ENCODE measurements around the gene MARCHF10.

Gene MARCHF10

DNA sequence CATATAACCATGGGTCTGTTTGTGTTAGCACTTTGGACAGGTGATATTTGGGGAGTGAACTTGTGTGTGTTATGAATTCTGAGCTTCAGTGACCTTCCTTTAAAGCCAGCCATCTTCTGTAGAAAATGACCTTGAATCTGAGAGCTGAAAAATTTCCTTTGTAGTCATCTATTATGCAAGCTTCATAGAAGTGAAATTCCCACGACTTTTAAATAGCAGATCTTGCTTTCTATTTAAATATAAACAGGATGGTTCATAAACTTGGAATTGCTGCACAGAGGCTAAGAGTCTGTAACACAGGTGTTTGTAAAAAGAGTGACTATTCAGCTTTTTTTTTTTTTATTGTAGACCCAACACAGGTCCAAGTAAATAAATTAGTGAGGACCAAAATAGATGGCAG is 85.5 kb downstream of the MARCHF10 start:
- Histone ChIP-seq H3K27me3 (ENCODE audit: control insufficient read depth, insufficient read depth, low read length, poor library complexity, severe bottlenecking) (no peaks in the 10 kb centered on the region), H3K4me1 (ENCODE audit: control insufficient read depth, insufficient read depth, low read length) (peaks cover 6% of the 10 kb centered on the region), H3K4me3 (ENCODE audit: insufficient read depth, low read depth, low read length) (no peak overlapping the region), H3K27ac (ENCODE audit: insufficient read depth, low read depth, low read length, poor library complexity, severe bottlenecking) (no peak overlapping the region), H3K9me3 (ENCODE audit: control insufficient read depth, low read length) (no peaks in the 10 kb centered on the region), H3K36me3 (ENCODE audit: control insufficient read depth, insufficient read depth, low read length) (no peaks in the 10 kb centered on the region)
- 100% methylated on average over 1 of the region's 1 CpG for WGBS, 2 experiments

- Histone ChIP-seq H3K36me3 (ENCODE audit: control insufficient read depth, insufficient read depth, low read length) (no peaks in the 10 kb centered on the region), H3K4me1 (ENCODE audit: control insufficient read depth, insufficient read depth, low read length) (peaks cover 6% of the 10 kb centered on the region), H3K27ac (ENCODE audit: insufficient read depth, low read depth, low read length, poor library complexity, severe bottlenecking) (no peak overlapping the region), H3K4me3 (ENCODE audit: insufficient read depth, low read depth, low read length) (no peak overlapping the region), H3K27me3 (ENCODE audit: control insufficient read depth, insufficient read depth, low read length, poor library complexity, severe bottlenecking) (no peaks in the 10 kb centered on the region), H3K9me3 (ENCODE audit: control insufficient read depth, low read length) (no peaks in the 10 kb centered on the region)
- 92 to 99% methylated on average over 3 of the region's 3 CpGs for WGBS, 2 experiments
These were observed 87.8 kb downstream of the MARCHF10 start for GRCh38 chr17:62720126-62720850.

DNA sequence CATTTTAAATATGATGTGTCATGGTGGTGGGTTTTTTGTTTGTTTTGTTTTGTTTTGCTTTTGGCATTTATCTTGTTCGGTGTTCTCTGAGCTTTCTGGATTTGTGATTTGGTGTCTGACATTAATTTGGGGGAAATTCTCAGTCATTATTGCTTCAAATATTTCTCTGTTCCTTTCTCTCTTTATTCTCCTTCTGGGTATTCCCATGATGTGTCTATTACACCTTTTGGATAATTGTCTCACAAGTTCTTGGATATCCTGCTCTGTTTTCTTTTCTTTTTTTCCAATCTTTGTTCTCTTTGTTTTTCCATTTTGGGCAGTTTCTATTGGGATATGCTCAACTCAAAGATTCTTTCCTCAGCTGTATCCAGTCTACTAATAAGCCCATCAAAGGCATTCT is 88.5 kb downstream of the MARCHF10 start:
- WGBS, 2 experiments = 100% methylated on average over 1 of the region's 1 CpG; no CpG with 5 or more reads in 1 of the 2 experiments
- H3K27ac ChIP-seq (ENCODE audit: insufficient read depth, low read depth, low read length, poor library complexity, severe bottlenecking) = no peak overlapping the region

GRCh38 chr17:62718429-62718828 is 89.7 kb downstream of the MARCHF10 start:
- H3K4me1 ChIP-seq (ENCODE audit: control insufficient read depth, insufficient read depth, low read length) = no peaks in the 10 kb centered on the region
- H3K27ac ChIP-seq (ENCODE audit: insufficient read depth, low read depth, low read length, poor library complexity, severe bottlenecking) = no peak overlapping the region
- no peaks in the 10 kb centered on the region for H3K27me3 ChIP-seq (ENCODE audit: control insufficient read depth, insufficient read depth, low read length, poor library complexity, severe bottlenecking)
- H3K36me3 ChIP-seq (ENCODE audit: control insufficient read depth, insufficient read depth, low read length) = no peaks in the 10 kb centered on the region
- no peak overlapping the region for H3K4me3 ChIP-seq (ENCODE audit: insufficient read depth, low read depth, low read length)
- 95% methylated on average over 11 of the region's 11 CpGs for WGBS, 2 experiments
- no peaks in the 10 kb centered on the region for H3K9me3 ChIP-seq (ENCODE audit: control insufficient read depth, low read length)

More for the DNA sequence above, 88.5 kb downstream of the MARCHF10 start:
- Histone ChIP-seq H3K9me3 (ENCODE audit: control insufficient read depth, low read length) (no peaks in the 10 kb centered on the region), H3K27me3 (ENCODE audit: control insufficient read depth, insufficient read depth, low read length, poor library complexity, severe bottlenecking) (no peaks in the 10 kb centered on the region), H3K4me1 (ENCODE audit: control insufficient read depth, insufficient read depth, low read length) (peaks cover 6% of the 10 kb centered on the region), H3K36me3 (ENCODE audit: control insufficient read depth, insufficient read depth, low read length) (no peaks in the 10 kb centered on the region), H3K4me3 (ENCODE audit: insufficient read depth, low read depth, low read length) (no peak overlapping the region)

DNA sequence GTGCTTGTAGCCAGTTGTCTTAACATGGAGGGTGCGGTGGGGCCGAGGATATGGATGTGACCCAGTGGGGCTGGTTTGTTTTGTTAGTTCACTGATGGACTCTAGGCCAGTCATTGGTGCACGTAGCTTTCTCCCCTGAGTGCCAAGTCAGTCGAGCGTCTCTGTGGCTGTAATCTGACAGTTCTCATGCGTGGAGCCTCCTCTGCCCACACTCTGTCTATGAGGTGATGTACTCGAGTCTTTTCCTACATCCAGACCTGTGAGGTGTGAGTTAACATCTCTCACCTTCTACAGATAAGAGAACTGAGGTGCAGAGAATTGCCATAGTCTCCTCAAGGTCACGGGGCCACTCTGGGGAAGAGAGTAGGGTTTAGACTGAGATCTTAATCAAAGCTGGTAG is 90.2 kb downstream of the MARCHF10 start:
- 94 to 96% methylated on average over 8 of the region's 8 CpGs for WGBS, 2 experiments
- Histone ChIP-seq H3K36me3 (ENCODE audit: control insufficient read depth, insufficient read depth, low read length) (no peaks in the 10 kb centered on the region), H3K4me1 (ENCODE audit: control insufficient read depth, insufficient read depth, low read length) (no peaks in the 10 kb centered on the region), H3K9me3 (ENCODE audit: control insufficient read depth, low read length) (no peaks in the 10 kb centered on the region), H3K27ac (ENCODE audit: insufficient read depth, low read depth, low read length, poor library complexity, severe bottlenecking) (no peak overlapping the region), H3K4me3 (ENCODE audit: insufficient read depth, low read depth, low read length) (no peak overlapping the region), H3K27me3 (ENCODE audit: control insufficient read depth, insufficient read depth, low read length, poor library complexity, severe bottlenecking) (no peaks in the 10 kb centered on the region)

GRCh38 chr17:62717589-62717855 is 90.6 kb downstream of the MARCHF10 start:
- no peaks in the 10 kb centered on the region for H3K4me1 ChIP-seq (ENCODE audit: control insufficient read depth, insufficient read depth, low read length)
- H3K9me3 ChIP-seq (ENCODE audit: control insufficient read depth, low read length) = no peaks in the 10 kb centered on the region
- no peak overlapping the region for H3K4me3 ChIP-seq (ENCODE audit: insufficient read depth, low read depth, low read length)
- 93 to 96% methylated on average over 6 of the region's 6 CpGs for WGBS, 2 experiments
- no peak overlapping the region for H3K27ac ChIP-seq (ENCODE audit: insufficient read depth, low read depth, low read length, poor library complexity, severe bottlenecking)
- H3K27me3 ChIP-seq (ENCODE audit: control insufficient read depth, insufficient read depth, low read length, poor library complexity, severe bottlenecking) = no peaks in the 10 kb centered on the region
- no peaks in the 10 kb centered on the region for H3K36me3 ChIP-seq (ENCODE audit: control insufficient read depth, insufficient read depth, low read length)

DNA sequence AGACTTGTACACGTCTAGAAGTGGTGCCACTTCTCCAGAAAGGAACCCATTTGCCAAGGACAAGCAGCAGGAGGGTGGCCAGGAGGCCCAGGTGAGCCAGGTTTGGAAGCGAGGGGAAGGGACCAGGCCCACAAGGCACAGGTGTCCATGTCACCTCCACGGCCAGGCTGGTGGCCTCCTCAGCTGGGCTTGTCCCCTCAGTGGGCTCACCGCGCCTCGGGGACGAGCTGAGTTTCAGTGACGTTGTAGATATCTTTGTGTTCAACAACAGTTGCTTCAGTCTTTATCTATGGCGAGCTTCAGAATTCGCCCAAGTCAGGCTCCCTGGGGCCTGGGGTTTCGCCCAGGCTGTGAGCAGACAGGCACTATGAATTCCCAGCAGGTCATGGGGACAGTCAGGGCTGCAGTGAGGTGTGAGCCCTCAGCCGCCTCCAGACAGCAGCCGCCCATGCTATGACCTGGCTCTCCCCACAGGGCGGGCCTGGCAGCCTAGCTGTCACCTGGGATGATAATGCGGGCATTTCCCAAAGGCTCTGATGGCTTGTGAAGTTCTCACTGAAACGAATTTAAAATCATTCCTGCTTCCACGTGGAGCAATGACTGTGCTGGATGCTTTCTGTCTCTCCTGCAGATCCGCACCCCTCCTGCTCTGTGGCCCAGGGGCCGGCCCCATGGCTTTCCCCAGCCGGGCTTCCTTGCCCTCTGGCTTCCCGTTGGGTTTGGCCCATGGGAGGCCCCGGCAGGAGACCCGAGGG is 91.1 kb downstream of the MARCHF10 start:
- Histone ChIP-seq H3K4me1 (ENCODE audit: control insufficient read depth, insufficient read depth, low read length) (no peaks in the 10 kb centered on the region), H3K4me3 (ENCODE audit: insufficient read depth, low read depth, low read length) (no peak overlapping the region), H3K27ac (ENCODE audit: insufficient read depth, low read depth, low read length, poor library complexity, severe bottlenecking) (no peak overlapping the region), H3K9me3 (ENCODE audit: control insufficient read depth, low read length) (no peaks in the 10 kb centered on the region), H3K27me3 (ENCODE audit: control insufficient read depth, insufficient read depth, low read length, poor library complexity, severe bottlenecking) (peaks cover under 1% of the 10 kb centered on the region), H3K36me3 (ENCODE audit: control insufficient read depth, insufficient read depth, low read length) (no peaks in the 10 kb centered on the region)
- 90 to 91% methylated on average over 23 of the region's 23 CpGs for WGBS, 2 experiments

DNA sequence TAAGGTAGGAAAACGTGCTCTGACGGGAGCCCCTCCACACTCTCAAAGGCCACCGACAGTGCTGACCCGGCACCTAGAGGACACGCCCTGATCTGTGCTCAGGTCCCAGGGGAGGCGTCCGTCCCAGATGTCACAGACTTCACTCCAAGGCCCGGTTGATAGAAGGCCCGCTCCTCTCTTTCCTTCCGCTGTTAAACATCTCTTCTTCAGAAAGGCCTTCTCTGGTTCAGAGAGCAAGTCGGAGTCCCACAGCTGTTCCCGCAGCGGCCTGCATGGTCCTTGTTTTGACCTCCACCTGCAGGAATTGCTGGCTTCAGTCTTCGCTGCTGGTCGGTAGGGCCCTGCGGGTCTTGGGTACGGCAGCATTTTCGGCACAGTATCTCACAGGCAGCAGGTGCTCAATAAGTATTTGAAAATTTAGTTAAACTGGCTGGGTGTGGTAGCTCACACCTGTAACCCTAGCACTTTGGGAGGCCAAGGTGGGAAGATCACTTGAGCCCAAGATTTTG is 92.2 kb downstream of the MARCHF10 start:
- Histone ChIP-seq H3K4me3 (ENCODE audit: insufficient read depth, low read depth, low read length) (no peak overlapping the region), H3K9me3 (ENCODE audit: control insufficient read depth, low read length) (no peaks in the 10 kb centered on the region), H3K27me3 (ENCODE audit: control insufficient read depth, insufficient read depth, low read length, poor library complexity, severe bottlenecking) (peaks cover 5% of the 10 kb centered on the region), H3K4me1 (ENCODE audit: control insufficient read depth, insufficient read depth, low read length) (no peaks in the 10 kb centered on the region), H3K36me3 (ENCODE audit: control insufficient read depth, insufficient read depth, low read length) (no peaks in the 10 kb centered on the region), H3K27ac (ENCODE audit: insufficient read depth, low read depth, low read length, poor library complexity, severe bottlenecking) (no peak overlapping the region)
- WGBS, 2 experiments = 95 to 96% methylated on average over 18 of the region's 18 CpGs

DNA sequence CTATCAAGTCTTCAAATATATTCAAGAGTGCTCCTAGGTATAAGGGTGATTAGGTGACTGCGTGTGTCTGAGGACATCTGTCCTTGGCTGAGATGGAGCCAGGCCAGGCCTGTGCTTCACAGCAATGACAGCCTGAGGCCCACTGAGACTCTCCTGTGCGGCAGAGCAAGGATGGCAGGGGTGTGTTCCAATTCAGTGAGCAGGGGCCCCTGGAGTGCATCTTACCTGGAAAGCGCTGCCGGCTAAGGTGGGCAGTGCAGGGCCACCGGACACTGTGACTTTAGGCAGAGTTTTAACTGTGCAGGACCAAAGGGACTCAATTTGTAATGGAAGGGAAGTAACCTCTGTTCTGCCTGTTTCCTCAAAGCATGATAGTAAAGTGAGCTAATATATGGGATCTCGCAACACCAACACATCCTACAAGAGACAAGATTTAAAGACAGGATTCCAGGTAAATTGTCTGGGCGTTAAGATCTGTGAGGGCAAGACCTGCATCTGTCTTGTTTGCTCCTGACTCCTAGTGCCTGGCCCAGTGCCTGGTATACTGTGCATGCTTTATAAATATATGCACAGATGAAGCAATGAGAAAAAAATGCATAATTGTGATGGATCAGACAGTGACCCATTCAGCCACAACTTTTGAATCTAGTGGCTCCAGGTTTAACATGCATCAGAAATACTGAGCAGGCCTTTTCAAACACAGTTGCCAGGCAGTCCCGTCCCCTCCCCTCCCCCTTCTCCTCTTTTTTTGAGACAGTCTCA is 93.9 kb downstream of the MARCHF10 start:
- Histone ChIP-seq H3K27ac (ENCODE audit: insufficient read depth, low read depth, low read length, poor library complexity, severe bottlenecking) (no peak overlapping the region), H3K4me3 (ENCODE audit: insufficient read depth, low read depth, low read length) (no peak overlapping the region), H3K36me3 (ENCODE audit: control insufficient read depth, insufficient read depth, low read length) (no peaks in the 10 kb centered on the region), H3K4me1 (ENCODE audit: control insufficient read depth, insufficient read depth, low read length) (no peaks in the 10 kb centered on the region), H3K27me3 (ENCODE audit: control insufficient read depth, insufficient read depth, low read length, poor library complexity, severe bottlenecking) (peaks cover 5% of the 10 kb centered on the region), H3K9me3 (ENCODE audit: control insufficient read depth, low read length) (no peaks in the 10 kb centered on the region)
- WGBS, 2 experiments = 88 to 93% methylated on average over 8 of the region's 8 CpGs

Data from ectodermal cell (in vitro differentiated cells).